NCI-H526 treated with DMSO at 0.1 percent for 48 hours (cell line): ENCODE measurements around the gene CYBA.
"Not testable (repeated sequence)": the region's sequence is repeated elsewhere in the genome, so short reads cannot be mapped to it uniquely, and the experiment has no call there.

Source experiments
- DNase-seq: peaks from one replicate; lab custom pipeline; 2025; lab: John Stamatoyannopoulos, UW

Gene CYBA

GRCh38 chr16:88610909-88611812 lies 39.7 kb downstream of the CYBA start:
- no peak for DNase-seq

DNA sequence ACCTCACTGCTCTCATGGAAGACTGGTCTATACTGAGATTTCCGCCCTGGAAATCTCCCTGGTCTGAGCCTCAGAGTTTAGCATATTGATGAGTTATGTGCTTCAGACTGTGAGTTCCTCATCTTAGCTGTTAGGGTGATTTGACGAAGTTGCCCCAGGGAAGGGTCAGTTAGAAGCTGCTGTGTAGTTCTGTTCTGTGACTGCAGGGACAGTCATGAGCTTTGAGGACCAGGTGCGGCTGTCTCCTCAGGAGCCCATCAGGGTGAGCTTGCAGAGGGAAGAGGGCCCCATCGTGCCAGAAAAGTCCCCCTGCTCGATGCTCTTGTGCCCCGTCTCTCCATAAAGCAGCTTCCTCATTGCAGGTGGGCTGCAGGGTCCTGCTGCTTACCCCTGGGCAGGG lies 40.8 kb downstream of the CYBA start:
- DNase-seq: no peak

GRCh38 chr16:88609426-88609825 lies 41.4 kb downstream of the CYBA start:
- not testable (repeated sequence) for DNase-seq

GRCh38 chr16:88608076-88608475 lies 42.8 kb downstream of the CYBA start:
- DNase-seq: no peak

- DNase-seq: no peak
Observed at GRCh38 chr16:88606148-88606757, 44.6 kb downstream of the CYBA start.

- DNase-seq: no peak
Observed at GRCh38 chr16:88605186-88606147, 45.4 kb downstream of the CYBA start.

- no peak for DNase-seq
Observed at GRCh38 chr16:88602091-88602490, 48.8 kb downstream of the CYBA start.

DNA sequence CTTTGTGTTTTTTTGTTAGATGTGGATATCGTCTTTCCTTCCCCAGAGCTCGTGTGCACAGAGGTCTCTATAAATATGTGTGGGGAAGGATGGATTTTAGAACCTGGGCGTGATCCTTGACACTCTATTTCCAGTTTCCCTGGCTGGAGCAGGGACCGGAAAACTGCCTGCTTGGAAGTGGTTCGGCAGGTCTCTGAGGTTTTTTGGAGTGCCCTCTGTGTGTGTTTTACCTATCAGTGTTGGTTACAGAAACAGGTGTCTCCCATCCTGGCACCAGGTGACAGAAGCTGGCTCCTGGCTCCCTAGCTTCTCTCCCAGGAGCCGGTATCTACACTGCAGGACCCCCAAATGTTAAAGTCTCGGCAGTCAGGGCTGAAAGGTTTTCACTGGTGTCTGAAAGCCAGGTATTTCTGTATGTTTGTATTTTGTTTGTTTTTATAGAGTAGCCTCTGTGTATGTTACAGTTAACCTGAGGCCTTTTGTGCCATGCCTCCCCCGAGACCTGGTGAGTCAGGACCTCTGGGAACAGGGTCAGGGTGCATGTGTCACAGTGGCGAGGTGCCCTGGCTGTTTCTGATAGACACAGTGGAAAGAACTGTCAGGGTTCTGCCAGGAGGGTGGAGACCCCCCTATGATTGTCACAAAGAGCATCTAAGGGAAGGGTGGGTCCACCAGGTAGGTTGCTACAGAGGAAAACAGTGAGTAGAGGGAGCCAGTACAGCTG lies 49.4 kb downstream of the CYBA start:
- no peak for DNase-seq

GRCh38 chr16:88600539-88600896 lies 50.3 kb downstream of the CYBA start:
- DNase-seq: no peak

- DNase-seq: no peak
Observed at GRCh38 chr16:88599825-88600538, 50.9 kb downstream of the CYBA start.

GRCh38 chr16:88599092-88599733 lies 51.6 kb downstream of the CYBA start:
- DNase-seq: no peak

DNA sequence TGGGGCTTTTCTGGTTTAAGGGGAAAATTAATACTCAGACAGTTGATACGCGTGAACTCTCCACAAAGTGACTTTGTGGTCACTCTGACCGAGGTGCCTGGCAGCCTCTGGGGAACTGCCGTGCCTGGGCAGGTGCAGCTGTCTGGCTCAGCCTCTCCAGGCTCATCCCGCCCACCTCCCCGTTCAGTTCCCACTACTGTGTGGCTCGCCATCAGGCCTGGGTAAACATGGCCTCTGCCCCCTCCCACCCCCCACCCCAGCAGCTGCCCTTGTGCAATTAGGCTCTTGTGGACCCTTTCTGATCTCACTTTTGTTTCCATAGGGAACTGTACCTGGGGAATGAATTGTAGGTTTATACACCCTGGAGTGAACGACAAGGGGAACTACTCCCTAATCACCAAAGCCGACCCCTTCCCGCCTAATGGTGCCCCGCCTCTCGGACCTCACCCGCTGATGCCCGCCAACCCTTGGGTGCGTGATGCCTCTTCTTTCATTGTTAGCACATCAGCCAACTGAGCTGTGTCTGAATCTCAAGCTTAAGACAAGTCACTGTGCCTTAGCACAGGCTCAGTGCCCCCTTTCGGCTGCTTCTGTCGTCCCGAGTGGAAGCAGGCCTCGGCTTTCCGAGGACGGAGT lies 52.9 kb downstream of the CYBA start:
- no peak for DNase-seq

GRCh38 chr16:88596483-88596882 lies 54.4 kb downstream of the CYBA start:
- DNase-seq: no peak

- DNase-seq: no peak
Observed at GRCh38 chr16:88595921-88596320, 54.9 kb downstream of the CYBA start.

DNA sequence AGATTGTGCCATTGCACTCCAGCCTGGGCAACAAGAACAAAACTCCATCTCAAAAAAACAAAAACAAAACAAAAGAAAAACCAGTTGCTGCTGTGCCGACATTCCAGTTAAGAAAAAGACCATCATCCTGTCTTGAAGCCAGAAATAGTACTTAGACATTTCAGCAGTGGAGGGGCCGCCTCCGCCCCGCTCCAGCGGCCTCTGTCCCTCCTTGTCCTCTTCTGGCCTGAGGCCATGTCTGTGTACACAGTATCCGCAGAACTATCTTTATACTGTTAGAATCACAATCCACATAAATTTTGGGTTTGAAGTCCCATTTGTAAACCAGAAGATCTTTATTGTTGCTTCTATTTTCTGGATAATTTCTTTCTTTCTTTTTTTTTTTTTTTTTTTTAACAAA lies 55.8 kb downstream of the CYBA start:
- no peak for DNase-seq

- no peak for DNase-seq
Observed at GRCh38 chr16:88593910-88594309, 56.9 kb downstream of the CYBA start.

- DNase-seq: no peak
Observed at GRCh38 chr16:88593489-88593888, 57.4 kb downstream of the CYBA start.
